ENCODE data around the gene WLS. TPM values are rescaled to one million over a fixed set of nuclear protein-coding genes. Genes with fewer than 3 reads are reported as not detected.

WLS gene
- total RNA-seq, 1 donor from 2014 or later, result 85.4 TPM

GRCh38 chr1:68081775-68082283 is 150.5 kb downstream of the WLS start:
- no peak for DNase-seq

GRCh38 chr1:68078647-68079046 is 153.7 kb downstream of the WLS start:
- DNase-seq, result no peak

Small RNA genes within 50 kb of the gene (small RNA-seq; reads per million reads assigned to genes)
- gene COX6B1P7 (ENCODE audit: low replicate concordance) (not detected), gene MIR1262 (ENCODE audit: low replicate concordance) (0.90 reads per million, percentile 76 among the genes with 10 or more reads in this experiment)

Other genes with a start within 250 kb of the WLS start
- gene DIRAS3, start 181.9 kb downstream of the WLS start, total RNA-seq, result 1.4 TPM
- 0.10 TPM for gene RPE65, start 217.4 kb upstream of the WLS start, total RNA-seq

Data from skin of body (tissue), 3 donors.